ENCODE results near the gene CACNB4.

The CACNB4 gene

DNA sequence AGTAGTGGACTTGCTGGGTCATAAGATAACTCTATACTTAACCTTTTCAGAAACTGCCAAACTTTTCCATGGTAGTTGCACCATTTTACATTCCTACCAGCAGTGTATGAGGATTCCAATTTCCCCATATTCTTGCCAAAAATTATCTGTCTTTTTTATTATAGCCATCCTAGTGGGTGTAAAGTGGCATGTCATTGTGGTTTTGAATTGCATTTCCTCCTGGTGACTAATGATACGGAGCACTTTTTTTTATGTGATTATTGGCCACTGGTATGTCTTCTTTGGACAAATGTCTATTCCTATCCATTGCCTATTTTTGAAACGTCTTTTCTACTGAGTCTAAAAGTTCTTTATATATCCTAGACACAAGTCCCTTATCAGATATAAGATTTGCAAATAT, 44.3 kb downstream of the CACNB4 start:
- in situ Hi-C loops (cut with MboI; ENCODE audit: low sequenced_read_pairs), result no loop called here

DNA sequence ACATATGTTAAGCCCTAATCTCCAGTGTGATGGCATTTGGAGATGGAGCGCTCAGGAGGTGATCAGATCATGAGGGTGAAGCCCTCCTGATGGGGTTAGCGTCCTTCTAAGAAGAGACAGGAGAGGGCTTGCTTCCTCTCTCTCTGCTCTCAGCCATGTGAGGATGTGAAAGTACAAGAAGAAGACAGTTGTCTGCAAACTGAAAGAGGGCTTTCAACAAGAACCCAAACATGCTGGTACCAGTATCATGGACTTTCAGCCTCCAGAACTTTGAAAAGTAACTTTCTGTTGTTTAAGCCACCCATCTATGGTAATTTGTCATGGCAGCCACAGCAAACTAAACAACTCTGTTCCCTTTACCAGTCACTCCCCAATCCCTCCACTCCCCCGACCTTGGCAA, 47.4 kb downstream of the CACNB4 start:
- in situ Hi-C loops (cut with MboI; ENCODE audit: low sequenced_read_pairs), result no loop called here

DNA sequence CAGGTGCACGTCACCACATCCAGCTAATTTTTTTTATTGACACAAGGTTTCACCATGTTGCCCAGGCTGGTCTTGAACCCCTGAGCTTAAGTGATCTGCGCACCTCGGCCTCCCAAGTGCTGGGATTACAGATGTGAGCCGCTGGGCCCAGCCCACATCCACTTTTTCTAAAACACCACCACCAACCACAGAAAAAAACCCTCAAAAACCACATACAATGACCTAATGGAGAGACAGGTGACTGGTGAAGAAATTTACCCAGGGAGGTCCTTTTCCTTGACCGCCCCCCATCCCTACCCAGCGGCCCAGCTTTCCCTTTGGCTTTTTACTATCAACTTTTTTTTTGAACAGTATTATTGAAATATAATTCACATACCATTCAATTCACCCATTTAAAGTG, 47.9 kb downstream of the CACNB4 start:
- in situ Hi-C loops (cut with MboI; ENCODE audit: low sequenced_read_pairs), result no loop called here

DNA sequence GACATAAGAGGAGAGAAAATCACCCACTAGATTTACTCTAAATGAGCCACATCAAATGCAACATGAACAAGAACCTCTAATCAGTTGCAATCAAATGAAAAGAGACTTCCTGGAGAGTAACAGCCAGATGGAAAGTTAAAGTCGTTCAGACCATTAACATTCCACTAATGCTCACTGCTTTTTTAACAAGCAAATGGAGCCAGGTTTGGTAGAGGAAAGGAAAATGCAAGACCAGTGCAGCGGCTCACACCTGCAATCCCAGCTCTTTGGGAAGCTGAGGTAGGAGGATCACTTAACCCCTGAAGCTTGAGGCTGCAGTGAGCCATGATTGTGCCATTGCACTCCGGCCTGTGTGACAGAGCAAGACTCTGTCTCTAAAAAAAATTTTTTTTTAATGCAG, 48.5 kb downstream of the CACNB4 start:
- in situ Hi-C loops (cut with MboI; ENCODE audit: low sequenced_read_pairs), result no loop called here

DNA sequence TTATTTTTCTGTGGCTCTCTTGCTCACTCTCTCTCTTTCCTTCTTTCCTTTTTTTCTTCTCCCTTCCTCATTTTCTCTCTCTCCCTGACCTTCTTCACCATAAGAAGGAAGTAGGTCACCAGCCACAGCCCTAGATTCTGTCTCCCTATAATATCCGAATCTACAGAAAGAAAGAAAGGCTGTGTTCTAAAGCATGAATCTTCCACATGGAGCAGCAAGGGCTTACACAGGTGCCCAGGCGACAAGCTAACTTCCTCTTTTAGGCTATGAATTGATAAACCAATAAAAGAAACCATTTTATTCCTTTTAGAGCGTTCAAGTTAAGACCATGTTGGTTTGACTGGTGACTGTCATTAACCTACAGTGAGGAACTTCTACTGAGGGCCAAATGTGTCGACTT, 49.3 kb downstream of the CACNB4 start:
- in situ Hi-C loops (cut with MboI; ENCODE audit: low sequenced_read_pairs), result loop anchor here (10.0 kb wide), 1 partner anchor 105 kb away; no protein-coding TSS in a partner anchor

DNA sequence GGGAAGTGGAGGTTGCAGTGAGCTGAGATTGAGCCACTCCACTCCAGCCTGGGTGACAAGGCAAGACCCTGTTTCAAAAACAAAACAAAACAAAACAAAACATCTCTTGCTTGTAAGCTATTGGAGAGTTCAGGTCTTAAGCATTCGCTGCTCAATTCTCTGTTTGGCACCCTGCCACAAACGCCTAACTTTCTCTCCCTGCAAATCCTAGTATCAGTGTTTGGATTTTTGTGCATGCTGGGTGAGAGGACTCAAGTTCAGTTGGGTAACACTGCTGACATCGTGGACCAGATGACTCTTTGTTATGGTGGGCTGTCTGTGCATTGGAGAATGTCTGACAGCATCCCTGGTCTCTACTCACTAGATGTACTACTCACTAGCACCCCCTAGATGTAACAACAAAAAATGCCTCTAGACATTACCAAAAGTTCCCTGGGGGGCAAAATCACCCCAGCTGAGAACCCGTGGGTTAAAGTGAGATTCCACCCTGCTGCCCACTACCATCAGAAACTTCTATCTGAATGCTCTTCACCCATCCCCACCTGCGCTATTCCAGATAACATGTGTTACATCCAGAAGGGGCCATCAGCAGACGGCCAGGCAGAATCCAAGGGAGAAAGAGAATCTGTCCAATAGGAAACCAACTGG, 50.9 kb downstream of the CACNB4 start:
- in situ Hi-C loops (cut with MboI; ENCODE audit: low sequenced_read_pairs), result loop anchor here (10.0 kb wide), 1 partner anchor 107 kb away; no protein-coding TSS in a partner anchor

DNA sequence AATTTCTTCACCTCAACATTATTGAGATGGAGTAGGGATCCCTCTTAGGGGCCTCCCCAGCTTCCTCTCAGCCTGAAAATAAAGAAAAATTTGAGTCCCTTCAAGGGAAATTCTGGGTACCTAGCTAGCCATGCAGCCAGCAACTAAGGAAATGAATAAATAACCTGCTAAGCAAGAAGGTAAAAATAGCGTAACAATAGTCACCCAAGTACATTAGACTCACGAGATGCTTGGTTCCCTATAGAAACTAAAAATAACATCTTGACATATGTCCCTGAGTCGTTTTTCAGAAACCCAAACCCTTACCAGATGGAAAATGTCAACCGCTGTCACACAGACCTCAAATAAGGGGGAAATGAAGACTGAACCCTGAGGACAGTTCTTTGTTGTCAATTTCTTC, 51.9 kb downstream of the CACNB4 start:
- in situ Hi-C loops (cut with MboI; ENCODE audit: low sequenced_read_pairs), result loop anchor here (10.0 kb wide), 1 partner anchor 108 kb away; no protein-coding TSS in a partner anchor

DNA sequence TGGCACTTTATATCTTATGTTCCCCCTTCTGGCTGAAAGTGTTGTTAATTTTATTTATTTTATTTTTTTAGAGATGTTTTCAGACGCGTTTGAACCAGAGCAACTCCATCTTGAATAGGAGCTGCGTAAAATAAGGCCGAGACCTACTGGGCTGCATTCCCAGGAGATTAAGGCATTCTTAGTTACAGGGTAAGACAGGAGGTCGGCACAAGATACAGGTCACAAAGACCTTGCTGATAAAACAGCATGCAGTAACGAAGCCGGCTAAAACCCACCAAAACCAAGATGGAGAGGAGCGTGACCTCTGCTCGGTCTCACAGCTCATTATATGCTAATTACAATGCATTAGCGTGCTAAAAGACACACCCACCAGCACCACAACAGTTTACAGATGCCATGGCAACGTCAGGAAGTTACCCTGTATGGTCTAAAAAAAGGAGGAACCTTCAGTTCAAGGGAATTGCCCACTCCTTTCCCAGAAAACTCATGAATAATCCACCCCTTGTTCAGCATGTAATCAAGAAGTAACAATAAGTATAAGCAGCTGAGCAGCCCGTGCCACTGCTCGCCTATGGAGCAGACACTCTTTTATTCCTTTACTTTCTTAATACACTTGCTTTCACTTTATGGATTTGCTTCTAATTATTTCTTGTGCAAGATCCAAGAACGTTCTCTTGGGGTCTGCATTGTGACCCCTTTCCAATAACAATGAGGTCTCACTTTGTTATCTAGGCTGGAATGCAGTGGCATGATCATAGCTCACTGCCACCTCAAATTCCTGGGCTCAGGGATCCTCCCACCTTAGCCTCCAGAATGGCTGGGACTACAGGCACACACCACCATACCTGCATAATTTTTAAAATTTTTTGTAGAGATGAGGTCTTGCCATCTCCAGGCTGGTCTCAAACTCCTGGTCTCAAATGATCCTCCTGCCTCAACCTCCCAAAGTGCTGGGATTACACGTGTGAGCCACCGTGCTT, 55.9 kb downstream of the CACNB4 start:
- in situ Hi-C loops (cut with MboI; ENCODE audit: low sequenced_read_pairs), result loop anchor here (10.0 kb wide), 1 partner anchor 112 kb away; no protein-coding TSS in a partner anchor

DNA sequence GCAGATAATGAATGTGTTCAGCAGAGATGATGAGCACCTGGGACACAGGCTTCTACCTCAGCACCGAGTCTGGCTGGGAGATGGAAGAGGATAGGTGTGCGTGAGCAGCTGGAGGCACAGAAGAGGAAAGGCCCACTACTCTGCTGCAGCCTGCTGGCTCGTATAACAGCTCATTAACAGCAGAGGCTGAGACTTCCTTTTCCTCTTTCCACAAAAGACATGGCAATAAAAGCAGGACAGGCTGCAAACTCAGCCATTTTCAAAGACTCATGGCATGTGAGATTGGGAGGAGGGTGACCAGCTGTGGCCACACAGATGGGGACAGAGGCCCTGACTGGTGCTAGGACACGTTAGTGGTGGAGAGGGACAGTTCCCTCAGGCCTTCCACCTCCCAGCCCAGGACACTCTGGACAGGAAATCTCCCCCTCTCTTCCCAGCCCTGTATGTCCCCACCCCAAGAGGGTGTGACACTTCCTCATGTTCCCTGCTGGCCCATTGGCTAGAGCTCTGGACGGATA, 60.3 kb downstream of the CACNB4 start:
- in situ Hi-C loops (cut with MboI; ENCODE audit: low sequenced_read_pairs), result loop anchor here (10.0 kb wide), 1 partner anchor 596 kb away; no protein-coding TSS in a partner anchor

DNA sequence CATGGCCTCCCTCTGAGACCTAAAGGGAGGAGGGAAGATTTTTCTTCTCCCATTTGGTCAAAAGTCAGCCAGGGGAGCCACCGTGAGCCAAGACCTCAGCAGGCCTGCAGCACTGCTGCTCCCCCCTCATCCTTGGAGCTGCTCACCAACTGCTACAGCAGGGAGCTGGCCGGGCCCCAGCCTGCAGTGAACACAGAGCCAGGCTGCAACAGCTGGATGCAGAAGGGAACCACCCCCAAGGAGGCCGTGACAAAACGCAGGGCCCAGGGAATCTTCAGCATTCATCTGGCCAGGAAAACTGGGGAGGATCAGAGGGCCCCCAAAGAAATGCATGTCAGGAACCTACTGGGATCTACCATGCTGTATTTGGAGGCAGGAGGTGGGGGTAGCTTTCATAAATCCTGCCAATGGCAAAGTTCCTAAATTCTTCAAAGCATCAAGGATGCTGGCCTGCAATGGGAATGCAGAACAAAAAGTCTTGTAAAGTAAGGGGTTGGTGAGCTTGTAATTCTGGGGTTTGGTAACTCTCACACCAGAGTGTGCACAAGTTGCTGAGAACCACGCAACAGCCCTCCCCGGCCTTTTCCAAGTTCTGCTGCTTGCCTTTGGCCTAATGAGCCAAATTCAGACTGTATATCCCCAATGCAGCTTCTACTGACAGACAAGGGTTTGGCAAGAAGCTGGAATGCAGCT, 61.0 kb downstream of the CACNB4 start:
- in situ Hi-C loops (cut with MboI; ENCODE audit: low sequenced_read_pairs), result loop anchor here (10.0 kb wide), 1 partner anchor 597 kb away; no protein-coding TSS in a partner anchor

DNA sequence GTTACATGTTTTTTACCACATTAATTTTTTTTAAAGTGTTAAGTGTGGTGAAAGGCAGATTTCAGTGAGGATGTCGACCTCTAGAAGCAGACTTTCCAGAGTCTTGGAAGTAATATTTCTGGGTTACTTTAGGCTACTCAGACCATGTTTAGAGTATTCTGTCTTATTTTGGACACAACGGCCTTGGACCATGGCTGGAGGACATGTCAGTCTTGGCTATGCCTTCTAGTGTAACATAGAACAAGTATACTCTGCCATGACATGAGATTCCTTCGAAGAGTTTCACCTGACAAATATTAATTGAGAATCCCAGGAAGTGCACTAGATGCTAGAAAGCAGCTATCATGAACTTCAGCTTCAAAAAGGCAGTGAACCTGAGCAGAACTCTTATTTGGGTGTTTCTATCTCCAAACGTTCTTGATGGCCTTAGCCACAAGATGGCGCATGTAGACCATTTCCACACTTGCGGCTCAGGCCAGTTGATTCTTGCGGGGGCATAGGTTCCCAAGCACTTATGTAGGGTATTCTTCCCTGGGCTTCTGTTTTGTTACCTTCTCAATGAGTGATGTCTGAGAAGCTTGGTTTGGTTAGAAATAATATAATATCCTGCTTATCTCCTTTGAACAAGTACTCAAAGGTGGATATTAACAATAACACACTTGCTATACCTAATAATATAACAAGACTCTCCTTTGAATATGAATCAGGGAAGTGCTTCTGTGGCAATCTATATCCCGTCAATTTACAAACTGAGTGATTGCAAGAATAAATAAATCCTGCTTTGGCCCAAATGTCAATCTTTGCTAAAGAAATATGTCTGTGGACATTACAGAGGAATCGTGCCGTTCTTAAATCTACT, 62.0 kb downstream of the CACNB4 start:
- in situ Hi-C loops (cut with MboI; ENCODE audit: low sequenced_read_pairs), result loop anchor here (10.0 kb wide), 1 partner anchor 598 kb away; no protein-coding TSS in a partner anchor

DNA sequence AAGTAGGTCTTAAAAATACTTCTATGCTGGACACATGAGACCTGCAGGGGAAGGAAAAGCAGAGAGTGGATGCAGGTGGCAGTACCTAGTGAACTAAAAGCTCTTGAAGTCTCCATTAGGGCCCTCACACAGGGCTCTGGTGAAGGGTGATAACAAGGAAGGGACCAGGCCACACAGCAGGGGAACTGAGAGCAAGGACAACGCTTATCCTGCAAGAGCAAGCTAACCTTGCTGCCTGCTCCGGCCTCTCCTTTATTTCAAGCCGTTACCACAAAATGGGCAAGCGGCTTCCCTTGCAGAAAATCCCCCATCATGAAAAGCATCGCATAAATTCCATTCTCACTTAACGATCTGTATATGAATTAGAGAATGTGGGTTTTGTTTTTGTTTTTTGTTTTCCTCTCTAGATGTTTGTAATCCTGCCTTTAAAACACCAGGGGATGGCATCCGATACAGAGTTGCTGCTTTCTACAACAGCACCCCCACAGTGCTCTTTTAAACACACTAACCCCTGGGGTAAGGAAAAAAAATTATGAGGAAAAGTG, 64.5 kb downstream of the CACNB4 start:
- in situ Hi-C loops (cut with MboI; ENCODE audit: low sequenced_read_pairs), result loop anchor here (10.0 kb wide), 1 partner anchor 600 kb away; no protein-coding TSS in a partner anchor

DNA sequence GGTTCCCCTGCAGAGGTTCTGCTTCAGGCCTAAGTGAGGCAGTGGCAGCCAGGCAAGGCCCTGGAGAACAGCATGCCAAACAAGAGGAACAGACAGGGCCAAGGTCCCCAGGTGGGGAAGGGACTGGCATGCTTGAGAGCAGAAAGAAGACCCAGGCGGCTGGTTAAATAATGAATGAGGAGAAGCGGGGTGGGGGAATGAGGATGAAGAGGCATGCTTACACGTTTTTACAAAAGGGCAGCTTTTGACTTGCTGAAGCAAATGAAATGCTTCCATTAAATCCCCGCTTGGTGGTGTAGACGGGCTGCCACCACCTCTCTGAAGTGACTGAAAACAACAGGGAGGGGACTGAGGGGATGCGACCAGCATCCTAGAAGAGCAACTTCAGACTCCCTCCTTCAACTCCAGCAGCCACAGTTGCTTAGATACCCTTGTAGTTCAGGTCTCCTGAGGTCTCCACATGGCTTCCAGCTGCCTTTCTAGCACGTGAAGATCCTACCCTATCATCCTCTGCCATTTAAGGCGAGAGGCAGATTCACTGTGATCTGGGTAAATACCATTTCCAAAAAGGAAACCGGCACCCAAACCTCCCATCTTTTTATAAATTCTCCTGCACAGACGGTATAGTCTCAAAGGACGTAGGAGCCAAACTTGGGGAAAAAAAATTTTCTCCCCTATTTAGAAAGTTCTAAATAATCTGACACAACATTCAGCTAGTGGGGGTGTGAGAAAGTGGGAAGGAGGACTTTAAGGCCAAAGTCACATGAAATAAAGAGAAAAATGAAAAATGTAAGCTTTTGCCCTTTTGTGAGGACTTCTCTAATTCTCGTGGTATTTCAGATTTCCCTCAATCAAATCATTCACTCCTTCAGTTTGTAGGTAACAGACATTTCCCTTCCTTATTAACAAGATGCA, 65.6 kb downstream of the CACNB4 start:
- in situ Hi-C loops (cut with MboI; ENCODE audit: low sequenced_read_pairs), result loop anchor here (10.0 kb wide), 1 partner anchor 602 kb away; no protein-coding TSS in a partner anchor

DNA sequence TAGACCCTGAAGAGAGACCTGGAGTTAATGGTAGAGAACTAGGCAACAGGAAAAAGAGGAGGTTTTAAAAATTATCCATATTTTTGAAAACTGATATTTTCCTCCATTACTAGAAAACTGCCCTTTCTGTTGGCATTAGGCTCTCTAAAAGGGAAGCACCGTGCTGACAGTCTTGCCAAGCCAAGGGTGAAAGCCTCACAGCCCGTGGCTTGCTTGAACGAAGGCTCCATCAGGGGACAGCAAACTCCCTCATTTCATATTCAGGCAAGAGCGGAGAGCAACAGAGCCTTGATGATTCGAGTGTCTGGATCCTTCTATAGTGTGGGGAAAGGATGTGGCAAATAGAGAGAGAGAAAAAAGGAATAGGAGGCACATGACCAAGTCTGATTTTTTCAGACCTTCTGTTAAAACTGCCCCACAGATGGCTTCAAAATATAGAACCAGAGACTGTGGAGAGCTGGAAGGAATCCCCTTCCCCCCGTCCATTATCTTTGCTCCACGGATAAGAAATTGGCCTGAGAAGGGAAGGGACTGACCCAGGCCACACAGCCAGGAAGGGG, 67.0 kb downstream of the CACNB4 start:
- in situ Hi-C loops (cut with MboI; ENCODE audit: low sequenced_read_pairs), result loop anchor here (10.0 kb wide), 1 partner anchor 603 kb away; no protein-coding TSS in a partner anchor

DNA sequence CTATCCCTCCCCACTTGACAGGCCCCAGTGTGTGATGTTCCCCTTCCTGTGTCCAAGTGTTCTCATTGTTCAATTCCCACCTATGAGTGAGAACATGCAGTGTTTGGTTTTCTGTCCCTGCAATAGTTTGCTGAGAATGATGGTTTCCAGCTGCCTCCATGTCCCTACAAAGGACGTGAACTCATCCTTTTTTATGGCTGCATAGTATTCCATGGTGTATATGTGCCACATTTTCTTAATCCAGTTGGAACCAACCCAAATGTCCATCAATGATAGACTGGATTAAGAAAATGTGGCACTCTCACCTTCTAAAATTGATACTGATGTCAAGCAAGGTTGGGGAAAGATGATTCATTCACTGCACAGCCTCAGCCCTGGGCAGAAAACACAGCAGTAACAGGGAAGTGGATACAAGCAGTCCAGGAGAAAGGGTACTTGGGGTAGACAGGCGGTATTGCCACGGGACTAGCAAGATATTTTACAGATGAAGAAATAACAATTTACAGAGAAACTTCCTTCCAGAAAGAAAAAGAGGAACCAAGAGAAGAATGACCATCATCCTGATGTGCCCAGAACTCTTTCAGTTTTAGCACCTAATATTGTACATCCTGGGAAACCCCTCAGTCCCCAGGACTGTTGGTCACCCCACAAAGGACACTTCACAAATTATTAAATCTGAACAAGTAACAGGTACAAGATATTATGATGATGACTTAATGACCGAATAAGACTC, 68.1 kb downstream of the CACNB4 start:
- in situ Hi-C loops (cut with MboI; ENCODE audit: low sequenced_read_pairs), result loop anchor here (10.0 kb wide), 1 partner anchor 604 kb away; no protein-coding TSS in a partner anchor

DNA sequence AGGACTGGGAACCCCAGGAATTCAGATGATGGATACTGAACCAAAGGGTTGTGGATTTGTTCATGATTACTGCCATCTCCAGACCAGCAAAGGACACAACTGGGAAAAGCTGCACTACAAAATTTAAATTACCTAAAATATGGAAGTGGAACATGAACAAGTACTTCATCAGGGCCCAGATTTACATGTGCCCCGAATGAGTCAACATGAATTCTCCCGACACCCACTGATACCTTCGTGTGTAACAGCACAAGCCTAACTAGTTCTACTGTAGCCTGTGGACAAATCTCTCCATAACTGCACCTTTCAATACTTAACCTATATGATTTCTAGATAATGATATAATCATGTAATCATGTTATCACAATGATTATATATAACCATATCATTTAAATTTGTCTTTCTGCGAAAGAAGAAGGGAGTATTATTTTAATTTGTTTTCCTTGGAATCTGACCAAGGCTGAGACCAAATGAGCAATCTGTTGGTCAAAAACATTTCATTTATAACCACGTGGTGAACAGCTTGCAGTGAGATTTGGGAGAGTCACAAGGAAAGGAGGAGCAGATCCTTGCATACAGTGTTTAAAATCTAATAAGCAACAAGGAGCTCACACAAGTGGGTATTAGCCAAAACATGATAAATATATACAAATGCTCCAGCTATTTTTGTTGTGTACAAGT, 70.5 kb downstream of the CACNB4 start:
- in situ Hi-C loops (cut with MboI; ENCODE audit: low sequenced_read_pairs), result no loop called here
